DMS 273 (cell line): Measurements from ENCODE around the gene THAP8.

ENCODE experiments used
- DNase-seq: peaks from one replicate; lab custom pipeline; 2025; ENCODE audit not compliant: unreplicated experiment; lab: John Stamatoyannopoulos, UW

The THAP8 gene

DNA sequence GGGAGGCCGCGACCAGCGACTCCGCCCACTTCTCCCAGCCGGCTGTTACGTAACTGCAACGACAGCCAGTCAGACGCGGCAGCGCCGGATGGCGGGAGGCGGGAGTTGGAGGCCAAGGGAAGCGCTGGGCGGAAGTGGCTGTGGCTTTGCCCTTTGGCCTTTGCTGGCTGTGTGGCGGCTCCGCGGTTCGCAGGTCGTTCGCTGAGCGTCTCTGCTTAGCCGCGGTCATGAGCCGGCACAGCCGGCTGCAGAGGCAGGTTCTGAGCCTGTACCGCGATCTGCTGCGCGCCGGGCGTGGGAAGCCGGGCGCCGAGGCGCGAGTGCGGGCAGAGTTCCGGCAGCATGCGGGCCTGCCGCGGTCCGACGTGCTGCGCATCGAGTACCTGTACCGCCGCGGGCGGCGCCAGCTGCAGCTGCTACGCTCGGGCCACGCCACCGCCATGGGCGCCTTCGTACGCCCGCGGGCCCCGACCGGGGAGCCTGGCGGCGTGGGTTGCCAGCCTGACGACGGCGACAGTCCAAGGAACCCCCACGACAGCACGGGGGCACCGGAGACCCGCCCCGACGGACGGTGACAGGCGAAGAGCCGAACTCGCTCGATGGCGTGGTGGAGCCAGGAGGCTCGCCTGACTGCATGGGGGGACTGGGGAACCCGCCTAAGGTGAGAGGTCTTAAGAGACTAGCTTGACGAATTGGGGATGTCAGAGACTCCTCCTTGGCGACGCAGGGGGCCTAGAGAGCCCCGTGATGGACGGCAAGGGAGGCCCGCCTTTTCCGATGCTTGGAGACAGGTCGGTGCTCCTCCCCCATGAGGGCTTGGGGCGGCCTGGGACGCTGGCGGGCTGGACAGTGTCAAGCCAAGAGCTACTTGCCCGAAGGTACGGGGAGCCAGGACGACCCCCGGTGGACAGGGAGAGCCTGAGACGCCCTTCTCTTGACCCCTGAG lies 58.8 kb downstream of the THAP8 start, which contains the start of gene SDHAF1:
TSS of gene SDHAF1 (plus strand) at position 141 of the 946 bp plus-strand sequence. CDS start at position 228, 87 bp downstream.
- DNase-seq, result peak; percentile 97

DNA sequence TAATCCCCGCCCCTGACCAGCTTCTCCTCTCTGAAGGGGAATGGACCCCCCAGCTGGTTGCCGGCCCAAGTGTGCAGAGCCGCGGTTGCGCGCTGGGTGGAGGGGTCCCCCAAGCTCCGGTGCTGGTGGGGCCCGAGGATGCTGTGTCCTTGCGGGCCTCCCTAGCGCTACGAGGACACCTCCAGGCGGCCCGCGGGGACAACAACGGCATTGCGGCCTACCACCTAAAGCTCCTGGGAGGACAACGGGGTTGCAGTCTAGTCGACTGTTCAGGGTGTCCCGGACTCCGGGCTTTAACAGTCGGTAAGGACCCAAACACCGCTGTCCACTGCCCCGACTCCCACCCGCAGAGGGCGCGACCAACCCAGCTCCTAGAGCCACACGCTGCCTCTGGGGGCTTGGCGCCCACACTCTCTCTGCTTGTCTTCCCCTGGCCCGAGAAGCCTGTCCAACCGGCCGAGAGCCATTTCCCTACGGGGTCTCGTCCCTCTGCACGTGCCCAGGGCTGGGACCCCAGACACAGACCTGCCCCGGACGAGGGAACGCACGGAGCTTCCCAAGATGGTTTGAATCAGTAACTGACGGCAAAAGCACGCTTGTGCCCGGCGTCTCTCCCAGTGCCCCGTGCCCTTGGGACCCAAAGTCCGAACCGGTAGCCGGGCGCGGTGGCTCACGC lies 60.0 kb downstream of the THAP8 start:
- DNase-seq, result no peak

DNA sequence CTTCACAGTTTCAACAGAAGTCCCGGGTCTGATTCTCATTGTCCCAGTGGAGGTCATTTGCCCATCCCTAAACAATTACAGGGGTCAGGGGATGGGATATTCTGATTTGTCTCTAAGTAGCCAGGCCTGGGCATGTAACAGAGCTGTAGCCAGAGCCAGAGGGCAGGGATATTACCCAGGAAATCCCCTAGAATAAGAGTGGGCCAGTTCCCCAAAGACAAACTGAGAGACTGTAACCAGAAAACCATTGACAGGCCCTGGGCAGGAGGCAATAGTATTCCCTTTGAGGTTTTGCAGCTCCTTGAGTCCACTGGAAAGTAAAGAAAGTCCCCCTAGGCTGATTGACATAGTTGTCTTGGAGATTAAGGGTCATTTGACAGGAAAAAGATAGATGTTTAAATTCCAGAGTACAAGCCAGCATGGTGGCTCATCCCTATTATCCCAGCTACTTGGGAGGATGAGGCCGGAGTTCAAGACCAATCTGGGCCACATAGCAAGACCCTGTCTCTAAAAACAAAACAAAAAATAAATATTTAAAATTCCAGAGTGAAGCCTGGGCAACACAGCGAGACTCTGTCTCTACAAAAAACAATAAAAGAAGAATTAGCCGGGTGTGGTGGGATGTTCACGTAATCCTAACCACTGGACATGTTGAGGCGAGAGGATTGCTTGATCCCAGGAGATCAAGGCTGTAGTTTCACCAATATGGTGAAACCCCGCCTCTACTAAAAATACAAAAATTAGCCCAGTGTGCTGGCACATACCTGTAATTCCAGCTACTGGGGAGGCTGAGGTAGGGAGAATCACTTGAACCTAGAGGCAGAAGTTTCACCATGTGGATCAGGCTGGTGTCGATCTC lies 60.9 kb downstream of the THAP8 start:
- no peak for DNase-seq

DNA sequence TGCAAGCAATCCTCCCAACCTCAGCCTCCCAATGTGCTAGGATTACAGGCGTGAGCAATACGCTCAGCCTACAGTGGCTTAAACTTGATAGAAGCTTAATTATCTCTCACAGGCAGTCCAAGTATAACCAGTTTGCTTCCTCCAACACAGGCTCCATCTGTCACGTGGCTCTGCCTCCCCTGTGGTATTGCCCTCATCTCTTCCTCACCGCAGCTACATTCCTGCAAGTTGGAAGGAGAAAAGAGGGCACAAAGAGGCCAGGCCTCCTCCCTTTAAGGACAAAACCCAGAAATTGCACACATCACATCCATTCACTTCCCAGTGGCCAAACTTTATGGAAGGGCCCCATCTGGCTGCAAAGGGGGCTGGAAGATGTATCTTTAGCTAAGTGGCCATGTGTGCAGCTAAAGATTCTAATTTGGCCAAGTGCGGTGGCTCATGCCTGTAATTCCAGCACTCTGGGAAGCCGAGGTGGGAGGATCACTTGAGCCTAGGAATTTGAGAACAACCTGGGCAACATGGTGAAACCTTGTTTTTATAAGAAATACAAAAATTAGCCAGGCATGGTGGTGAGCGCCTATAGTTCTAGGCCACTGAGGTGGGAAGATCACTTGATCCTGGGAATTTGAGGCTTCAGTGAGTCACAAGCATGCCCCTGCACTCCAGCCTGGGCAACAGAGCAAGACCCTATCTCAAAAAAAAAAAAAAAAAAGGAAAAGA lies 62.2 kb downstream of the THAP8 start:
- DNase-seq, result peak; percentile 71

DNA sequence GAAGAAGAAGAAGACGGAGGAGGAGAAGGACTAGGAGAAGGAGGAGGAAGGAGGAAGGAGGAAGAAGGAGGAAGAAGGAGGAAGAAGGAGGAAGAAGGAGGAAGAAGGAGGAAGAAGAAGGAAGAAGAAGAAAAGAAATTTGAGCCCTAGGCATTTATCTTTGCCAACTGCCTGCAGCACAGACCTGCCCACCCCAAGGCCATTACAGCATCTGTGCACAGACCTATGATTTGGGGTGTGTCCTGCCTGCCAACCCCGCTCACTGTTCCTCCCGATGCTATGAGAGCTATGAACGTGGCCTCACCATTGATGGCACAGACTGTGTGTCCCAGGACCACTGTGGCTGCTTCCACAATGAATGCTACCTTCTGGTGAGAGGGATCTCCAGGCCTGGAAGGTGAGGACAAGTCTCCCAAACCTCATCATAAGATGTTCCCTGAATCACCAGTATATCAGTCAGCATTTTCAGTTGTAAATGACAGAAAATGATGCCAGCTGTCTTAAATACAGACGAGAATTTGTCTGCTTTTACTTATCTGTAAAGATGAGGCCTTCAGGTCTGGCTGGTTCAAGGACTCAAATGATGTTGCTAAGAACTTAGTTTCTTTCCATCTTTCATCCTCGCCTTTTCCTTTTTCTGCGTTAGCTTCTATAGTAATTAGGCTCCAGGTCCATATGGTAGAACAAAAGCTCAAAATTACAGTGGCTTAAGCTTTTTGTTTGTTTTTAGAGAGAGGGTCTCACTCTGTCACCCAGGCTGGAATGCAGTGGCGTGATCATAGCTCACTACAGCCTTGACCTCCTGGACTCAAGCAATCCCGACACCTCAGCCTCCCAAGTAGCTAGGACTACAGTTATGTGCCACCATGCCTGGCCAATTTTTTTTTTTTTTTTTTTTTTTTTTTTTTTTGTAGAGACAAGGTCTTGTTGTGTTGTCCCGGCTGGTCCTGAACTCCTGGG lies 63.0 kb downstream of the THAP8 start:
- no peak for DNase-seq

DNA sequence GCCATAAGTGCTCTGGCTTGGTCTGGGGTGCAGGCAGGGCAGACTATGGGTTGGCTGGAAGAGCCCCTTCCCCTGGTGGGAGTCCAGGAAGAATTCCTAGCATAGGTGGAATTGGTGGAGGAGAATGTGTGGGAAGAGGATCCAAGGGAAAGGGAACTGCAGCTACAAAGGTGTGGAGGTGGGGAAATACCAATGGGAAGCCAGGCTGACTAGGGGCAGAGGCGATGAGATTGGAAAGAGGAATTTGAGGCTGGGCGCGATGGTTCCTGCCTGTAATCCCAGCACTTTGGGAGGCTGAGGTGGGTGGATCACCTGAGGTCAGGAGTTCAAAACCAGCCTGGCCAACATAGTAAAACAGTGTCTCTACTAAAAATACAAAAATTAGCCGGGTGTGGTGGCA lies 63.9 kb downstream of the THAP8 start:
- no peak for DNase-seq

DNA sequence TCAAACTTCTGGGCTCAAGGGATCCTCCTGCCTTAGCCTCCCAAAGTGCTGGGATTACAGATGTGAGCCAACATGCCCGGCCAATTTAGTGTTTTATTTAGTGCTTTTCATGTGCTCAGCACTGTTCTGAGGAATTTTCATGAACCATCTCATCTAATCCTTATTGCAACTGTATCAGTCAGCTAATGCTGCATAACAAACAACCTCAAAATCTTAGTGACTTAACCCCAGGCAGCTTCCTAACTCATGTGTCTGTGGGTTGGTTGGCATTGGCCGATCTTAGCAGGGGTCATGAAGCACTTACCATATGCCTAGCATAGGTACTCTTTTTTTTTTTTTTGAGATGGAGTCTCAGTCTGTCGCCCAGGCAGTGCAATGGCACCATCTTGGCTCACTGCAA lies 65.3 kb downstream of the THAP8 start:
- no peak for DNase-seq

DNA sequence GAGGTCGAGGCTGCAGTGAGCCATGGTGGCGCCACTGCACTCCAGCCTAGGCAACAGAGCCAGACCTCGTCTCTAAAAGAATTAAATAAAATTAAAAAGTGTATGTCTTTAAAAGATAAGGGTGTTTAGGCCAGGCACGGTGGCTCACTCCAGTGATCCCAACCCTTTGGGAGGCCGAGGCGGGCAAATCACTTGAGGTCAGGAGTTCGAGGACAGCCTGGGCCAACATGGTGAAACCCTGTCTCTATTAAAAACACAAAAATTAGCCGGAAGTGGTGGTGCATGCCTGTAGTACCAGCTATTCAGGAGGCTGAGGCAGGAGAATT lies 66.6 kb downstream of the THAP8 start:
- DNase-seq, result no peak

DNA sequence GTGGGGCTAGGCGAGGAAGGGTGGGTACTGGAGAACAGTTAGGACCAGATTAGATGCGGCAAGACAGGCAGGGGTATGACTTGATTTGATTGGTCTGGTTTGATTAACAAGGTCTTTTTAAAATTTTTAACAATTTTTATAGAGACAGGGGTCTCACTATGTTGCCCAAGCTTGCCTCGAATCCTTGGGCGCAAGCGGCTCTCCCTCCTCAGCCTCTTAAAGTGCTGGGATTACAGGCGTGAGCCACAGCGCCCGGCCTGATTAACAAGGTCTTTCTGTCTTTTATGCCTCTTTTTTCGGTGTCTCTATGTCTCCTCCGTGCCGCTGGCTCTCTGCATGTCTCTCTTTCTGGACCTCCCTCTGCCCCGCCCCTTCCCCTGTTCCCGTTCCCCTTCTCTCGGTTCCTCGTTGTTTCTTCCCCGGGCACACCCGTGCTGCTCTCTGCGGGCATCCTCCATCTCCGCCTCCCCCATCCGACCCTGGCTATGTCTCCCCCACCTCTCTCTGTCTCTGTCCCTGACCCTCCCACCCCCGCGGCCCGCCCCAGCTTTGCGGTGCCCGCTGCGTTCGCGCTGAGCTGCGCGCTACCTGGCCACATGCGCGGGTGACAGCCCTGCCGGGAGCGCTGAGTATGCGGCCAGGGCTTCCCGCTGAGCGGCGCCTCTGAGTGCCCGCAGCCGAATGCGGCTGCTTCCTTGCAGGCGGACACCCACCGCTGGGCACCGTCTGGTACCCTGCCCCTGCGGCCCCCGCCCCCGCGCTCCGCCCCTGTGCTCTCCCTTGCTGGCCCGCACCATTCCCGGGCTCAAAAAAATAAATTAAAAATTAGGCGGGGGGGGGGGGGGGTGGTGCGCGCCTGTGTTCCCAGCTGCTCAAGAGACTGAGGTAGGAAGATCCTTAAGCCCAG lies 67.2 kb downstream of the THAP8 start:
- DNase-seq, result peak; percentile 87

DNA sequence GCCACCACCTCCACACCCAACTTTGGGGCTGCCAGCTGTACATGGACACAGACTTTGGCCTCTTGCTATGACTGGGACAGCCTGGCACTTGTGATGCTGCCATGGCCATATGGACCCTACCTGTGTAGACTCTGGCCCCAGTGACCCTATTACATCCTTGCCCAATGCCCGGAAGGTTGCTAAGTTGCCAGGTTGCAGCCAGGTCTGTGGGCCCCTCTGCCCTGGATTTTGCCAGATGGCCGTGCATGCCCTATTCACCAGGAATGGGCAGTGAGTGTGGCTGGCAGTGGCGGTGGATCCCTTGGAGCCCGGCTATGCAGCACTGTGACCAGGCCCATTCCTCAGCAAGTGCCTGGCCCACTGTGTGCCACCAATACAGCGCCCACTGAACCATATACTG lies 68.0 kb downstream of the THAP8 start:
- no peak for DNase-seq
